Fibroblast of skin of scalp (primary cell): Measurements from ENCODE around the gene MYLK.

Experiments used
- DNase-seq: peaks from one replicate; pipeline ENCODE4 v3.0.0-alpha.2; 2013

MYLK gene

DNA sequence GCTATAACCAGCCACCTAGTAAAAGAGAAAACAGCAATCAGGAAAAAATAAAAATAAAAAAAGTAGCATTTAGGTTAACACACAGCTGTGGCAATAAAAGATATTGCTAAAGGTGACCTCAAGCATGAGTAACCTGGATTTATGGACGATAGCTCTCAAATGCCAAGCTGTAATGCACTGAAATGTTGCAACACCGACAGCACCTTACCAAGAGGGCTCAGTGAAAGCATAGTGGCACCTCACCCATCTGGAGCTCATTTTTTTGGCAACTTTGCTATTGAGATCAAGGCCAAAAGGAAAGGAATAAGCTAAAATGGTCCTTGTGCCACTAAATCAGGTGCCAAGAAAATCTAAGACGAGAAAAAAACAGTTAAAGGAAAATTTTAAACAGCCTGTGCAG lies 301.8 kb downstream of the MYLK start:
- no peak for DNase-seq

DNA sequence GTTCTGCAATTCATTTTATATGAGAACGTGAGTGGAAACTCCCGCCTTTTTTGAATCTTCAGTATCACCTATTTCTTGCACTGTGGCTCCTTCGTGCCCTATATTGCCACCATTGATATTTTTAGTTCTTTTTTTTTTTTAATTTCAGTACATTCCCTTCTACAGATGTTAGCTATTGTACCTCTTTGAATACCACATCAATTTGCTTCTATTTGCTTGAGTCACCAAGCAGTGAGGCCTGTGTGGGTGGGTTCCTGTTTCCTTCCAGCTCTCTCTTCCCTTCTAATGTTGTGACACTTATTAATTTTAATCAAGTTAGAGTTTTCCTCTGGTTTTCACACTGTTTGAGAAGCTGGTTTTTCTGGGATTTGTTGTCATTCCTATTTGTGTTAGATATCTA lies 308.0 kb downstream of the MYLK start:
- no peak for DNase-seq

DNA sequence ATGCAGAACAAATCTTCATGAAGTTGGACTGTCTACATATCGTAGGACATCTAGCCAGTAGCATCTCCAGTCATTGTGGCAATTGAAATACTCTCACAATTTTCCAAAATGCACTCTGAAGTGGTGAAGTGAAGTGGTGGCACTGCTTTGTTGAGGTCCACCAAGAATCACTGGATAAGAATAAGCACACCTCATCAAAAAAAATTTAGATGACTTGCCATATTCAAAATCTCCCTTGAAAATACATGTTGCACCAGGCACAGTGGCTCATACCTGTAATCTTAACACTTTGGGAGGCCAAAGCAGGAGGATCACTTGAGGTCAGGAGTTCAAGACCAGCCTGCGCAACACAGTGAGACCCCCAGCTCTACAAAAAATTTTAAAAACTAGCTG lies 312.2 kb downstream of the MYLK start:
- DNase-seq, result no peak

DNA sequence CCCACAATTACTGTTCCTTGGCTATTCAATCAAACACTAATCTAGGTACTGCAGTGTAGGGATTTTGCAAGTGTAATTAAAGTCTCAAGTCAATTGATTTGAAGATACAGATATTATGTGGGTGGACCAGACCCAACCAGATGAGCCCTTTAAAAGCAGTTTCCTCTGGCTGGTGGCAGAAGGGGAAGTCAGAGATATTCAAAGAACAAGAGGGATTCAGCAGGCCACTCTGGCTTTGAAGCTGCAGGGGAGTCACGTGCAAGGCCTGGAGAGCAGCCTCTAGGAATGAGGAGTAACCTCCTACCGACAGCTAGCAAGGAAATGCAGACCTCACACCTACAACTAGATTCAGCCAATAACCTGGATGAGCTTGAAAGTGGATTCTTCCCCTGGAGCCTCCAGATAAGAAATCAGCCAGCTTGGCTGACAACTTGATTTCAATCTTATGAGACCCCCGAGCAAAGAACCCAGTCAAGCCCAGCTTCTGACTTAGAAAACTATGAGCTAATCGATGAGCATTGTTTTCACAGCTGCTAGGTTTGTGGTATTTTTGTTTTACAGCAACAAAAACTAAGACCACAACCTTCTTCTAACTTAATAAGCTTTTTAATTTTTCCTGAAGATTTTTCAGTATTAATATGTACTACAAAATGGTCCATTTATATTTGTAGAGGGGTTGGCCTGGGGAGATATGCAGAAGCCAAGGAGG lies 312.7 kb downstream of the MYLK start:
- no peak for DNase-seq

DNA sequence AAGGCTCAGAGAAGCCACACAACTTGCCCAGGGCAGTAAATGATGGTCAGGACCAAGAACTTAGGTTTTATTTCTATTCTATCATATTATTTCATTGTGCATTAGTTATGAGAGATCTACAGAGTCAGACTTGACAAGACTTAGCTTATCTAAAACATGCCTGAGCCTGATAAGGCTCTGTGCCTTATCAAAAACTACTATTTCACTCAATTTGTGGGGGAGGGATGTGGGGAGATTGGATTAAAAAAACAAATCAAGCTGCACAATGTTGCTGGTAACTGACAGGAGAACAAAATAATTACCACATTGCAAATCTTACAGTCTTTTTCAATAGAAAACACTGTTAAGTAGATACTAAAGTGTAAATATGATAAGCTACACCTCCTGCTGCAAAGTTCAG lies 315.3 kb downstream of the MYLK start:
- no peak for DNase-seq

DNA sequence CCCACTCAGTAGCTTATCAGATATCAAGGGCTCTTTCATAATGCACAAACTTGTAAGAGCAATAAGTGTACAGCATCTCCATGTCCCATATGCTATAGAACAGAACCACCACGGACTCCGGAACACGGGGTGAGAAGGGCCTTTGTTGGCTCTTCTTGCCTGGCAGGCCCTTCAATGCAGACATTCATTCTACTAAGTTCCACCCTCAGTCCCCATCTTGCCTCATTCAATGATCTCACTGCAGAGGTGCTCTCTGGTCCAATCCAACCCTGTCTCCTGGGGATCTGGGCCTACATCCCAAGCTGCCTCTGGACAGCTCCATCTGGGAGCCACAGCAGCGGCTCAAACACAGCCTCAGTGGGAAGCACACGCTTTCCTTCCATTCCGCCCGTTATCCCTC lies 316.1 kb downstream of the MYLK start:
- no peak for DNase-seq

DNA sequence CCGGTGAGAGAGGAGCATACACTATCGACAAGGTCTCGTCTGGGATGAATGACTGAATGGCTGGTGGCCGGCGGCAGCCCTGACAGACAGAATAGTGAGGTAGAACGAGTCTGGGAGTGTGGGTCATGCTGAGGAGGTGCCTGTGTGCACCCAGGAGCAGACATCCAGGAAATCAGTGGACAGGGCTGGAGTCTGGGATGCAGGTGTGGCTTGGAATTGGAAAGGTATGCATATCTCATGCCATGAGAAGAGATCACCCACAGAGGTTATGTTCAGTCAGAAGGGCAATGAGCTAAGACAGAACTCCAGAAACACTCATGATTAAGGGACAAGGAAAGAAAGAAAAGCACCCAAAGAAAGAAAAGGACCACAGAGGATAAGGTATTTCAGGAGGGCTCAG lies 320.1 kb downstream of the MYLK start:
- no peak for DNase-seq

DNA sequence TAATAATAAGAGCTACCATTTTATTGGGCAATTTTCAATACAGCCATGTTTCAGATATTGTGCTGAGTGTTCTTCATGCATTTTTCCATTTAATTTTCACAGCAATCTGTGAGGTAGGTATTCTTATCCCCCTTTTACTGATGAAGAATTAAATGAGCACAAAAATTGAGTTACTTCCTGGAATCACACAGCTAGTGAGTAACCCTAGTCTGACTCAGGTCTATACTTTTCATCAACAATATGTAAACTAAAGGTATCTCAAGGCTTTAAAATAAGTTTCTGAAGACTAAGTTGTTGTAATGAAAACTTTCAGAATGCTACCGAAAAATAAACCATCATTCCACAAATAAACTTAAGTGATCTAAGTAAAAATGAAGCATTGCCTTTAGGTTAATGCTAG lies 321.6 kb downstream of the MYLK start:
- DNase-seq, result no peak

DNA sequence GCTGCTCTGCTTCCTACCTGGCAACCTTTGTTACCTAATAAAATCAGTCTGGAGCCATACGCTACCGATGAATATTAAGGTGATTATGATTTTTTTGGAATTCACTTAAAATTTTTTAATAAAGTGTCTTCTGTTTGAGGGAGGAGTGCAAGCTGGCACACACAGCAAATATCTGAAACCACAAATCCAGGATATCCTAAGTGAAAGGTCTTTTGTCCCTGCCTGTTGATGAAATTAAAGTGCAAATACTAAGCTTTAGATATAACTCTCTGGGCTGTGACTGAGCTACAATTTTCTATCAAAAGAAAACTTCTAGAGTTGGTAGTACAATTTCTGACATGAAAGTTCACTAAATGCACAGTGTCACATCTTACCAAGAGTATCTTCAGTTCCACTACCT lies 322.9 kb downstream of the MYLK start:
- no peak for DNase-seq
